ENCODE data around the gene ELF1.
A peak's percentile ranks its signal among the peaks of the same experiment; 100 is the strongest.

Gene ELF1

GRCh38 chr13:40961826-40962225, 57.3 kb downstream of the ELF1 start:
- H3K4me1 ChIP-seq (ENCODE audit: insufficient read depth, low read length, severe bottlenecking): peaks cover 59% of the 10 kb centered on the region
- H3K4me3 ChIP-seq (ENCODE audit: low read depth, low read length, poor library complexity, severe bottlenecking): no peak overlapping the region
- H2AFZ ChIP-seq (ENCODE audit: low read length): no peak overlapping the region
- H3K79me2 ChIP-seq (ENCODE audit: insufficient read depth, low read length): peaks cover 90% of the 10 kb centered on the region
- peak overlapping the region; percentile 23; the same call in 1 of the 2 replicates for H3K4me2 ChIP-seq (ENCODE audit: low read length)
- H4K20me1 ChIP-seq (ENCODE audit: insufficient read depth, low read length): peaks cover 2% of the 10 kb centered on the region; the same call in 1 of the 2 replicates
- no peaks in the 10 kb centered on the region for H3K9me3 ChIP-seq (ENCODE audit: low read length)
- H3K27me3 ChIP-seq (ENCODE audit: insufficient read depth, low read length): no peaks in the 10 kb centered on the region
- no peaks in the 10 kb centered on the region for H3K9me2 ChIP-seq (ENCODE audit: low read depth, low read length)
- no peak overlapping the region; the same call in 1 of the 2 replicates for H3K9ac ChIP-seq (ENCODE audit: low read length)
- TF ChIP-seq CTCF (IDR thresholded peaks at IDR 0.05; ENCODE audit: low read length): no peak
- TF ChIP-seq EZH2 (IDR thresholded peaks at IDR 0.05; ENCODE audit: borderline replicate concordance, low read length): no peak
- H3K36me3 ChIP-seq (ENCODE audit: insufficient read depth, low read length): peaks cover 70% of the 10 kb centered on the region
- H3F3A ChIP-seq (ENCODE audit: insufficient read depth, low read length): no peaks in the 10 kb centered on the region; the same call in 1 of the 2 replicates
- peak overlapping the region; percentile 59 for H3K27ac ChIP-seq (ENCODE audit: low read depth, low read length, poor library complexity, severe bottlenecking)

GRCh38 chr13:40961214-40961613, 57.9 kb downstream of the ELF1 start:
- Histone ChIP-seq H3K4me1 (ENCODE audit: insufficient read depth, low read length, severe bottlenecking) (peaks cover 52% of the 10 kb centered on the region), H3K4me3 (ENCODE audit: low read depth, low read length, poor library complexity, severe bottlenecking) (no peak overlapping the region), H3K4me2 (ENCODE audit: low read length) (peak overlapping the region; percentile 23; the same call in 1 of the 2 replicates), H3K79me2 (ENCODE audit: insufficient read depth, low read length) (peaks cover 84% of the 10 kb centered on the region), H3K36me3 (ENCODE audit: insufficient read depth, low read length) (peaks cover 74% of the 10 kb centered on the region), H3K27me3 (ENCODE audit: insufficient read depth, low read length) (no peaks in the 10 kb centered on the region), H3F3A (ENCODE audit: insufficient read depth, low read length) (no peaks in the 10 kb centered on the region; the same call in 1 of the 2 replicates), H3K9me3 (ENCODE audit: low read length) (no peaks in the 10 kb centered on the region), H3K27ac (ENCODE audit: low read depth, low read length, poor library complexity, severe bottlenecking) (peak overlapping the region; percentile 59), H3K9ac (ENCODE audit: low read length) (no peak overlapping the region; the same call in 1 of the 2 replicates), H3K9me2 (ENCODE audit: low read depth, low read length) (no peaks in the 10 kb centered on the region), H4K20me1 (ENCODE audit: insufficient read depth, low read length) (peaks cover 2% of the 10 kb centered on the region; the same call in 1 of the 2 replicates), H2AFZ (ENCODE audit: low read length) (no peak overlapping the region)
- TF ChIP-seq CTCF (IDR thresholded peaks at IDR 0.05; ENCODE audit: low read length) (no peak), EZH2 (IDR thresholded peaks at IDR 0.05; ENCODE audit: borderline replicate concordance, low read length) (no peak)

GRCh38 chr13:40960716-40961115, 58.4 kb downstream of the ELF1 start:
- Histone ChIP-seq H3K4me2 (ENCODE audit: low read length) (no peak overlapping the region), H2AFZ (ENCODE audit: low read length) (no peak overlapping the region), H3K36me3 (ENCODE audit: insufficient read depth, low read length) (peaks cover 73% of the 10 kb centered on the region), H3K9me2 (ENCODE audit: low read depth, low read length) (no peaks in the 10 kb centered on the region), H3K27ac (ENCODE audit: low read depth, low read length, poor library complexity, severe bottlenecking) (peak overlapping the region; percentile 59), H4K20me1 (ENCODE audit: insufficient read depth, low read length) (peaks cover 2% of the 10 kb centered on the region; the same call in 1 of the 2 replicates), H3K4me1 (ENCODE audit: insufficient read depth, low read length, severe bottlenecking) (peaks cover 47% of the 10 kb centered on the region), H3K9me3 (ENCODE audit: low read length) (no peaks in the 10 kb centered on the region), H3F3A (ENCODE audit: insufficient read depth, low read length) (no peaks in the 10 kb centered on the region; the same call in 1 of the 2 replicates), H3K4me3 (ENCODE audit: low read depth, low read length, poor library complexity, severe bottlenecking) (no peak overlapping the region), H3K79me2 (ENCODE audit: insufficient read depth, low read length) (peaks cover 79% of the 10 kb centered on the region), H3K27me3 (ENCODE audit: insufficient read depth, low read length) (no peaks in the 10 kb centered on the region), H3K9ac (ENCODE audit: low read length) (no peak overlapping the region)
- no peak for TF ChIP-seq CTCF (IDR thresholded peaks at IDR 0.05; ENCODE audit: low read length)
- TF ChIP-seq EZH2 (IDR thresholded peaks at IDR 0.05; ENCODE audit: borderline replicate concordance, low read length): no peak

All from OCI-LY1 (cell line).